Measurements from ENCODE around the gene MAN2A2.
"Not testable (repeated sequence)": the region's sequence is repeated elsewhere in the genome, so short reads cannot be mapped to it uniquely, and the experiment has no call there.

The MAN2A2 gene

GRCh38 chr15:90871139-90871715, 31.9 kb upstream of the MAN2A2 start:
- DNase-seq (ENCODE audit: low read depth, low spot score): no peak

- no peak for DNase-seq (ENCODE audit: low read depth, low spot score)
Measured at GRCh38 chr15:90871716-90872485, 31.2 kb upstream of the MAN2A2 start.

- DNase-seq (ENCODE audit: low read depth, low spot score): no peak
Measured at GRCh38 chr15:90872486-90873184, 30.5 kb upstream of the MAN2A2 start.

- DNase-seq (ENCODE audit: low read depth, low spot score): no peak
Measured at GRCh38 chr15:90873488-90873997, 29.6 kb upstream of the MAN2A2 start.

- no peak for DNase-seq (ENCODE audit: low read depth, low spot score)
Measured at GRCh38 chr15:90873998-90874605, 29.0 kb upstream of the MAN2A2 start.

- DNase-seq (ENCODE audit: low read depth, low spot score): not testable (repeated sequence)
Measured at GRCh38 chr15:90874986-90875385, 28.1 kb upstream of the MAN2A2 start.

GRCh38 chr15:90875549-90875981, 27.5 kb upstream of the MAN2A2 start:
- DNase-seq (ENCODE audit: low read depth, low spot score): no peak

- no peak for DNase-seq (ENCODE audit: low read depth, low spot score)
Measured at GRCh38 chr15:90876046-90876445, 27.1 kb upstream of the MAN2A2 start.

- no peak for DNase-seq (ENCODE audit: low read depth, low spot score)
Measured at GRCh38 chr15:90876512-90877170, 26.5 kb upstream of the MAN2A2 start.

GRCh38 chr15:90877315-90877714, 25.8 kb upstream of the MAN2A2 start:
- no peak for DNase-seq (ENCODE audit: low read depth, low spot score)

- DNase-seq (ENCODE audit: low read depth, low spot score): no peak
Measured at GRCh38 chr15:90877996-90878395, 25.1 kb upstream of the MAN2A2 start.

- no peak for DNase-seq (ENCODE audit: low read depth, low spot score)
Measured at GRCh38 chr15:90878660-90879059, 24.4 kb upstream of the MAN2A2 start.

- DNase-seq (ENCODE audit: low read depth, low spot score): no peak
Measured at GRCh38 chr15:90879730-90880366, 23.3 kb upstream of the MAN2A2 start.

- DNase-seq (ENCODE audit: low read depth, low spot score): no peak
Measured at GRCh38 chr15:90880381-90881145, 22.5 kb upstream of the MAN2A2 start.

GRCh38 chr15:90881181-90881977, 21.7 kb upstream of the MAN2A2 start:
- no peak for DNase-seq (ENCODE audit: low read depth, low spot score)

GRCh38 chr15:90881978-90882721, 21.0 kb upstream of the MAN2A2 start:
- DNase-seq (ENCODE audit: low read depth, low spot score): no peak

GRCh38 chr15:90882781-90883525, 20.1 kb upstream of the MAN2A2 start:
- DNase-seq (ENCODE audit: low read depth, low spot score): no peak

- no peak for DNase-seq (ENCODE audit: low read depth, low spot score)
Measured at GRCh38 chr15:90883526-90883975, 19.6 kb upstream of the MAN2A2 start.
